Measurements from ENCODE around the gene DRGX.

Gene DRGX

GRCh38 chr10:49379596-49380410, 16.1 kb downstream of the DRGX start:
- TF ChIP-seq ZBTB17 (tag by site-specific recombination; IDR thresholded peaks at IDR 0.05): peak; percentile 59; the same call in 1 of the 2 replicates
- TF ChIP-seq ZNF645 (tag by site-specific recombination; IDR thresholded peaks at IDR 0.05): no peak
- no peak for TF ChIP-seq ZNF426 (tag by site-specific recombination; IDR thresholded peaks at IDR 0.05)
- TF ChIP-seq ZNF398 (tag by site-specific recombination; IDR thresholded peaks at IDR 0.05): no peak
- Histone ChIP-seq H3K9me3 (ENCODE audit: control insufficient read depth, insufficient read depth, low read depth, low read length) (no peaks in the 10 kb centered on the region), H3K27ac (ENCODE audit: extremely low read depth, low read depth, low read length) (no peak overlapping the region), H3K4me1 (ENCODE audit: control insufficient read depth, insufficient read depth, low read length) (no peaks in the 10 kb centered on the region), H3K4me3 (ENCODE audit: low read depth, low read length) (no peak overlapping the region), H3K36me3 (ENCODE audit: control insufficient read depth in 2 of 2, insufficient read depth in 1 of 2, low read length in 2 of 2) (no peaks in the 10 kb centered on the region)
- CTCF ChIA-PET: no interaction called here
- POLR2A ChIA-PET: no interaction called here

- Histone ChIP-seq H3K4me1 (ENCODE audit: control insufficient read depth, insufficient read depth, low read length) (no peaks in the 10 kb centered on the region), H3K9me3 (ENCODE audit: control insufficient read depth, insufficient read depth, low read depth, low read length) (no peaks in the 10 kb centered on the region), H3K27ac (ENCODE audit: extremely low read depth, low read depth, low read length) (no peak overlapping the region), H3K36me3 (ENCODE audit: control insufficient read depth in 2 of 2, insufficient read depth in 1 of 2, low read length in 2 of 2) (no peaks in the 10 kb centered on the region), H3K4me3 (ENCODE audit: low read depth, low read length) (no peak overlapping the region)
- CTCF ChIA-PET: interaction anchor here (0.6 to 1.8 kb wide), 2 partner anchors 31 to 464 kb away, joined by 3 to 6 read pairs; no protein-coding TSS in a partner anchor
- POLR2A ChIA-PET: no interaction called here
- TF ChIP-seq HOXA7 (CRISPR knock-in tag; IDR thresholded peaks at IDR 0.05; ENCODE audit: borderline replicate concordance) (no peak), ZNF366 (tag by site-specific recombination; conservative IDR thresholded peaks at IDR 0.05) (no peak), ZFHX2 (tag by site-specific recombination; conservative IDR thresholded peaks at IDR 0.05) (no peak), ZNF146 (tag by site-specific recombination; IDR thresholded peaks at IDR 0.05) (no peak), ZNF658 (tag by site-specific recombination; IDR thresholded peaks at IDR 0.05) (no peak), ZNF660 (tag by site-specific recombination; IDR thresholded peaks at IDR 0.05) (no peak), ZNF302 (tag by site-specific recombination; IDR thresholded peaks at IDR 0.05; ENCODE audit: low read depth) (no peak), GLI2 (tag by site-specific recombination; IDR thresholded peaks at IDR 0.05; ENCODE audit: borderline replicate concordance, low read depth) (no peak), ZNF416 (tag by site-specific recombination; IDR thresholded peaks at IDR 0.05) (no peak), ZNF174 (tag by site-specific recombination; IDR thresholded peaks at IDR 0.05) (no peak), ZNF513 (tag by site-specific recombination; IDR thresholded peaks at IDR 0.05) (no peak), ZNF354C (tag by site-specific recombination; IDR thresholded peaks at IDR 0.05; ENCODE audit: borderline replicate concordance, low read depth) (no peak)
Measured at GRCh38 chr10:49377256-49377655, 18.6 kb downstream of the DRGX start.

- TF ChIP-seq ZNF571 (tag by site-specific recombination; IDR thresholded peaks at IDR 0.05): no peak
- TF ChIP-seq ZNF768 (tag by site-specific recombination; IDR thresholded peaks at IDR 0.05): no peak
- no peak for TF ChIP-seq ZNF488 (tag by site-specific recombination; IDR thresholded peaks at IDR 0.05)
- TF ChIP-seq ZNF19 (tag by site-specific recombination; IDR thresholded peaks at IDR 0.05; ENCODE audit: low read depth): no peak
- TF ChIP-seq ZNF843 (tag by site-specific recombination; IDR thresholded peaks at IDR 0.05): no peak
- TF ChIP-seq ZNF791 (tag by site-specific recombination; IDR thresholded peaks at IDR 0.05): no peak
- CTCF ChIA-PET: interaction anchor here (0.6 kb wide), 1 partner anchor 749 kb away, joined by 3 read pairs; no protein-coding TSS in a partner anchor
- H3K27ac ChIP-seq (ENCODE audit: extremely low read depth, low read depth, low read length): no peak overlapping the region
- POLR2A ChIA-PET: no interaction called here
- no peaks in the 10 kb centered on the region for H3K4me1 ChIP-seq (ENCODE audit: control insufficient read depth, insufficient read depth, low read length)
- H3K9me3 ChIP-seq (ENCODE audit: control insufficient read depth, insufficient read depth, low read depth, low read length): no peaks in the 10 kb centered on the region
- H3K4me3 ChIP-seq (ENCODE audit: low read depth, low read length): no peak overlapping the region
- H3K36me3 ChIP-seq (ENCODE audit: control insufficient read depth in 2 of 2, insufficient read depth in 1 of 2, low read length in 2 of 2): no peaks in the 10 kb centered on the region
Measured at GRCh38 chr10:49375611-49376010, 20.3 kb downstream of the DRGX start.

Measured in HEK293 (cell line).